Kidney tubule cell (primary cell): ENCODE data around the gene PALLD.

Source experiments
- DNase-seq: peaks from one replicate; pipeline ENCODE4 v3.0.0-alpha.2; 2018; ENCODE audit warnings: low spot score

The PALLD gene

DNA sequence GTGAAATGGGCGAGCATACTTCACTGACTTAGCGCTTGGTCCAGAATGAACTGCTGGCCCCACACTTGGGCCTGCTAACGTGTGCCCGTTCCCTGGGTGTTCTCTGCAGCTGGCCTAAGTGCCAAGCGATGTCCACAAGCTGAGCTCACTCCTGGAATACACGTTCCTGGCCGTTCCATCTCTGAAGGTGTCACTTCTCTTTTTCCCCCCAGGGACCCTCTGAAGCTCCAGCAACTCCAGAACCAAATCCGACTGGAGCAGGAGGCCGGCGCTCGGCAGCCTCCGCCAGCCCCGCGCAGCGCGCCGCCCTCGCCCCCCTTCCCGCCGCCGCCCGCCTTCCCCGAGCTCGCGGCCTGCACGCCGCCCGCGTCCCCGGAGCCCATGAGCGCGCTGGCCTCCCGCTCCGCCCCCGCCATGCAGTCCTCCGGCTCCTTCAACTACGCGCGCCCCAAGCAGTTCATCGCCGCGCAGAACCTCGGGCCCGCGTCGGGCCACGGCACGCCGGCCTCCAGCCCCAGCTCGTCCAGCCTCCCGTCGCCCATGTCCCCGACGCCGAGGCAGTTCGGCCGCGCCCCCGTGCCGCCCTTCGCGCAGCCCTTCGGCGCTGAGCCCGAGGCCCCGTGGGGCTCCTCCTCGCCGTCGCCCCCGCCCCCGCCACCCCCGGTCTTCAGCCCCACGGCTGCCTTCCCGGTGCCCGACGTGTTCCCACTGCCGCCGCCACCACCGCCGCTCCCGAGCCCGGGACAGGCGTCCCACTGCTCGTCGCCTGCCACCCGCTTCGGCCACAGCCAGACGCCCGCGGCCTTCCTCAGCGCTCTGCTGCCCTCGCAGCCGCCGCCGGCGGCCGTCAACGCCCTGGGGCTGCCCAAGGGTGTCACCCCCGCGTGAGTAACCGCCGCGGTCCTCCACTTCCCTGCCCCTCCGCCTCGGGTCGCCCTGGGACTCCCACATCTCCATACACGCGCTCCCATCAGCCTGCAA is 380.9 kb downstream of the PALLD start:
- DNase-seq, result peak; percentile 73

DNA sequence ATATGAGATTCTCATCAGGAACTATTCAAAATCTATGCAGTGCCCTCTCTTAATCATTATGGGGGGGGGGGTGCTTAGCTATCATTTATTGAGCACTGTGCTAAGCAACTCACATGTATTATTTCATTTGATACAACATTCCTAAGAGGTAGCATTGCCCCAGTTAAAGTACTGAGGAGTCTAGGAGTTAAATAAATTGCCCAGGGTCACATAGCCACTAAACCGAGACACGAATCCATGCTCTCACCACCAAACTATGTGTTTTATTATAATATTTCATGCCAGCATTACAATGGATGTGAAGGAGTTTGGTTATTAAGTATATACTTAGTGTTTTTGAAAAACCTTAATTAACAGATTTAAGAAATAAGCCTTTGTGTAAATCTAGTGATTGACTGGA is 381.8 kb downstream of the PALLD start:
- peak; percentile 50 for DNase-seq

DNA sequence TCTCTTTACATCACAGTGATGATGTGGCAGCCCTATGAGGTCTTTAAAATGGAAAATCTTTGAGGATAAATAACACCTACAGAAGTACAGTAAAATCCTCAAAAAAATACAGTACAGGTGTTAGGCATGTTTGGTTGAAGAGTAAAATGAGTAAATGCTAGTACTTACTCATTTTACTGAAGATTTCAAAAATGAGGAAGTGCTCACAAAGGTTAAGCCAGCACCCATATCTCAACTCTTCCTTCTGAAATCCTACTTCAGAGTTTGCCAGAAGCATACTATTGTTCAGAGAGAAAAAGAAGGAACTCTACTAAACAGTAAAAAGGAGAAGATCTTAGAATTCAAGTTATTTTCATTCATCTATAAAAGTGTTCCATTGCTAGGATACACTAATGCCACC is 382.3 kb downstream of the PALLD start:
- DNase-seq, result peak; percentile 36

DNA sequence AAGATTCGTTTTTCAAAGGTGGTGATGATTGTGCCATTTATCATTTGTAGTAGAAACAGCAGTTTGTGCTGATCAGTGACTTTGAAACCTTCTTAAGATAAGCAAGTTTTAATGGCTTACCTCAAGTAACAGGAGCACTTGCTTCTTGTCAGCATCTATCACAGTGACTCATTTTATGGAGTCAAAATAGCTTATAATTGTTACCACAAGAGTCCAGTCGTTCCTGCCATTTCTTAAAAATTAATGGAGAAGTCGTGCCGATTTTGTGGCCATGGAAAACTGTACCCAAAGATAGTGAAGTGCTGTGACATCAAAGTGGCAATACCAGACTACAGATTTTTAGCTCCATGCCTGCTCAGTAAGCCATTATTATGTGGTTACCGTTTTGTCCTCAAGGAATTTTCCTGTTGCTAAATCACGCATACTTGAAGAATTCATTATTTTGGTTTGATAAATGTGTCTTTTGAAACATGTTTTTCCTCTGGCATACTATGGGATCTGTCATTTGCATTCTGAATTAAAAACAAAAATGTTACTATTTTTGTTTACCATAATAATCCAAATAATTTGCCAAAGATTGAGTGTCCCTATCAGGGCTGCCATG is 383.3 kb downstream of the PALLD start:
- DNase-seq, result no peak

DNA sequence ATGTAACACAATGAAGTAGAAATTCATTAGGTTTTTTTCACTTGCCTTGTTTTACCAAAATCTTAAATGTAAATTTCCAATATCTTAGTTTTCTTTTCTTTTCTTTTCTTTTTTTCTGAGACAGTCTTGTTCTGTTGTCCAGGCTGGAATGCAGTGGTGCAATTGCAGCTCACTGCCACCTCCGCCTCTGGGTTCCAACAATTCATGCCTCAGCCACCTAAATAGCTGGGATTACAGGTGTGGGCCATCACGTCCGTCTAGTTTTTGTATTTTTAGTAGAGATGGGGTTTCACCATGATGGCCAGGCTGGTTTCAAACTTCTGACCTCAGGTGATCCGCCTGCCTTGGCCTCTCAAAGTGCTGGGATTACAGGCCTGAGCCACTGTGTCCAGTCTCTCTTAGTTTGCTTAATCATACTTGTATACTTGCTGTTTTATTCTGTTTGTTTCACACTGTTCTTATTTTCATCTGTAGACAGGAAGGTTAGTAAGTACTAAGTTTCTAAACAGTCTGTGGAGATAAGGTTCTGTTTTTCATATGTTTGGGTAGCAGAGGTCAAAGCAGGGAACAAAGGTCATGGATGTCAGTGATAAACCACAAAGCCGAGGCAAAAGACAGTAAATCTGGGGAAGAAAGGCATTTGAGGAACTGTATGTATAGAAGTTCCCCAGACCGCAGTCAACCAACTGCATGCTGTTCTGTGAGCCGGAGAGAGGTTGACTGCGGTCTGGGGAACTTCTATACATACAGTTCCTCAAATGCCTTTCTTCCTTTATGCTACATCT is 384.2 kb downstream of the PALLD start:
- no peak for DNase-seq

DNA sequence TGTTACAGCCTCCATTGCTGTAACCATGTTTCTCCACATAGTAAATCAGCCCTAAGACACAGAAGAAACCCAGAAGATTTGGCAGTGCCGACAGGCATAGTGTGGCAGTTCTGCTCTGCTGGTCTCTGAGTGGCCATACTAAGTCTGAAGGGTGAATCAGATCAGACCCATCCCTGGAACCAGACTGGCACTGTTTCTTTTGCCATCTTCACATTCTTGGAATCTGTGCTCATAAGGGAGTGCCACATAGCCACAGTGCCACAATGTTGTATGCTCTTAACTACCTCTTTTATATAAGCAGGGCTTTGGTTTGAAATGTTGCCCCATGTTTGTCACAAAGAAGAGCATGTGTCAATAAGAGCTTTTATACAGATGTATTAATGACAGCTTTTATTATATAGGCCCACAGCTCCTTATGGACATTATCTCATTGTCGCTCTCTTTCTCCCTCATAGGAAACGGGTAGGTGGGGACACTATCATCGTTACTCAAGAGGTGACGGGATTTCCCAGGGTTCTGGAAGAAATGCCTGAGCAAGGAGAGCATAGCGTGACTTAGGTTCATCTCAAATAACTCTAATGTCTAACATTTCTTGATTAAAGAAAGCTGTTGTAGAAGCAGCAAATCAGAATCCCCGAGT is 385.0 kb downstream of the PALLD start:
- DNase-seq, result peak; percentile 84

DNA sequence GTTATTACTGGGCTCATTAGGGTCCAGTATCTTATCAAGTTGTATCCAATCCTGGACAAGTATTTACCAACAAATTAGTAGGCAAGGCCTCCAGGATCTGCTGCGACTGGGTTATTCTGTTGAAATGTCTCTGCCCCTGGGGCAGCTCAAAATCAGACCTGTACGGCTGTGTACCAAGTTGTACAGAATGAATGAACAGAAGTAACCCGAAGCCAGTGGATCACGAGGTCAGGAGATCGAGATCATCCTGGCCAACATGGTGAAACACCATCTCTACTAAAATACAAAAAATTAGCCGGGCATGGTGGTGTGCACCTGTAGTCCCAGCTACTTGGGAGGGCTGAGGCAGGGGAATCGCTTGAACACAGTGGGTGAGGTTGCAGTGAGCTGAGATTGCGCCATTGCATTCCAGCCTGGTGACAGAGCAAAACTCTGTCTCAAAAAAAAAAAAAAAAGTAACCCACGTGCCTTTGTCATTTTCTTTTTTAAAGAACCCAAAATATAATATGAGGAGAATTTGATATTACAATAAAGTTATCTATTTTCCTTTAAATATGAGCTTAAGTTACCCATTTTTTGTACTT is 385.9 kb downstream of the PALLD start:
- peak; percentile 43 for DNase-seq

DNA sequence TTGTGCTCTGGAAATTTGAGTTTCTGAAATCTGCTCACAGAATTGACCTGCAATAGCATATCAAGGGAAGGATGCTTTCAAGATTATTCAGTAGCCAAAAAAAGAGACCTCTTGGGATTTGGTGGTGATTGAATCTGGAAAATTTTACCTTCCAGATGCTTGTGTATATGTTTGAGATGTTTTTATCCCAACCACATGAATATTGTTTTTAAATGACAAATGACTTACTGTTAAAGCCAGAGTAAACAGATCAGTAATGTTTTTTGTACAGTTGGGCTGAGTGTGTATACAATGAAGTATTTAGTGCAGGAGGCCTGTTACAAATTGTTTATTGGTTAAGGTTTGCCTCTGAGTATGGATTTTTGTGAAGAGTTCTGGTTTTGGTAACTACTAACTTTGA is 386.7 kb downstream of the PALLD start:
- DNase-seq, result no peak

DNA sequence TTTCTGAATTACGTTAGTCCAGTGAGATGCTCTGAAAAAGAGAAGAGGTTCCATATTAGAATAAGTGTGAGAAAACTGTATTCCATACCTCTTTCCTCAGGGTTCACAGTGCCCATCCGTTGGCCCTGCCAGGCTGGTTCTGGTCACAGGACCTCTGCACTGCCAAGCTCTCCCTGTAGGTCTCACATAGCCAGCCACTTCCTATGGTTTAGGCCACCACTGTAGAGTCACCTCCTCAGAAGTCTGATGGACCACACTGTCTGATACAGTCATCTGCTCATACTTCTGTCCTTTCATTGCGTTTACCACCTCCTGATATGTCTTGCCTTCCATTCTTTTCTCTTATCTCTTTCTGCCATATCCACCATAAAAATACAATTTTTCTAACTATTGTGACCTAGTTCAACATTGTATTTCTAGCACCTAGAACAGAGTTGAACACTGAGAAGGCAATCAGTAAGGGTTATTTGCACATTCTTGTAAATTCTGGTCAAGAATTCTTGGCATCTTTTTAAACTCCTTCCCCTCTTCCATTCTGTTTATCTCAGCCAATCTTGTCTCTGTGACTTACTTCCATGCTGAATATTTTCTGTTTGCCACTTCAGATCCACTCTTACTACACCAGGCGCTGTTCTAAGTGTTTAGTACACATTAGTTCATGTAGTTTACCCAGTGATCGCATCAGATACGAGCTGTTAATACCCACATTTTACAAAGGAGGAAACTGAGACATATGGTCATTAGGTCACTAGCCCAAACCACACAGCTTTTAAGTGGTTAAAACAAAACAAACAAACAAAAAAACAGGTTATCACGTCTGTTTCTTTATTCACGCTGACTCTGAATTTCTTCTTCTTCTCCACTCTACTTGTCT is 387.6 kb downstream of the PALLD start:
- DNase-seq, result no peak

DNA sequence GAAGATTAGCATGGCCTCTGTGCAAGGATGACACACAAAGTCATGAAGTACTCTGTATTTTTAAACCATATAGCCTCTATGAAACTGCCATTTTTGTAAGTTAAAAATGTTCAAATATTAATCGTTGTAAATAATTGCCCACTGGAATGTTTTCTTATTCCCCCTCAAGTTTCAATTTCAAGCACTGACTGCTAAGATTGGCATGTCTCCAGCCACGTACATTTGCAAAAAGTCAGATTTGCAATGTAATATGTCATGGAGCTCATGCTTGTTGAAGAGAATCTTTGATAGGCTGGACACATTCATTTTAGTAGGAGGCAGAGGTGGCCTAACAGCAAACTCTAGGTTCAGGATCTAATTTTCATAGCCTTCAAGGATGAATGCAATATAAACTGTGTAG is 388.5 kb downstream of the PALLD start:
- no peak for DNase-seq

DNA sequence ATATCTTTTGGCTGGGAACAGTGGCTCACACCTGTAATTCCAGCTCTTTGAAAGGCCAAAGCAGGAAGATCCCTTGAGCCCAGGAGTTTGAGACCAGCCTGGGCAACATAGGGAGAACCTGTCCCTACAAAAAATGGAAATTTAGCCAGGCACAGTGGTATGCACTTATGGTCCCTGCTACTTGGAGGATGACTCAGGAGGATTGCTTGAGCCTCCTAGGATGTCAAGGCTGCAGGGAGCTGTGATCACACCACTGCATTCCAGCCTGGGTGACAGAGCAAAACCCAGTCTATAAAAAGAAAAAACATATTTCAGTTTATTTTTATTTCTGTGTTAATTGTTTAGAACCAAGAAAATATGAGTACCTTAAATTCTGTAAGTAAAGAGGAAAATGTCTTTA is 389.5 kb downstream of the PALLD start:
- DNase-seq, result peak; percentile 83

DNA sequence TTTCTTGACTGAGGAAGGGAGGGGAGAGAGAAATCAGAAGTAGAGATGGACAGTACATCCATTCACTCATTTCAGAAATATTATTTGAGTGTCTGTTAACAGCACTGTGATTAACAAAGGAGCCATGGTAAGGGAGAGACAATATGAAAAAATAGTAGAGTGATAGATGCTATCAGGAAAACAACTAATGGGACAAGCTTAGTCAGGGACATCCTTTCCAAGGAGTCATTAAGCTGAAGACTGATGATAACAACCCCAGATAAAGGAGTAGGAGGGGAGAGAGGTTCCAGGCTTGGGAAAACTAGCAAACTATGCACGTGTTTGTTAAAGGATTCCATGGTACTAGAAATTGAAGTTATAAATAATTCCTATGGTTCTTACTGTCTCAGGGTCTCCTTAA is 391.0 kb downstream of the PALLD start:
- DNase-seq, result no peak

DNA sequence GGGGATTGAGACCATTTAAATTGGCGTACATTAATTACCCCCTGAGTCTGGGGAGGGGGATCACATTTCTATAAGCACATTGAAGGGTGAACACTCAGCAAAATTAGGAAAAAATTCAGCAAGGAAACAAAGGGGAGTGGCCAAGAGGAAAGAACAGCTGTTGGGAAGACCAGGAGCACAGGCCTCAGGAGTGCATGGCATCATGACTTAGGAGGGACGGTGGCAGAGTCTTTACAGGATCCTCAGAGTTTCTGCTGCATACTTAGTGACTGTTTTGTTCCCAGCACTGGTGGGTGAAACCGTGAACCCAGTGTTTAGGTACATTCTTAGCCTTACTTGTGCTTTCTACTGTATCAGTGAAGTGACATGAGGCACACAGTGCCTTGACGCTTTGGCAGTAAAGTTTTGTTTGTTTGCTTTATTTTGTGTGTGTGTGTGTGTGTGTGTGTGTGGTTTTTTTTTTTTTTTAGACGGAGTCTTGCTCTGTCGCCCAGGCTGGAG is 391.9 kb downstream of the PALLD start:
- no peak for DNase-seq

DNA sequence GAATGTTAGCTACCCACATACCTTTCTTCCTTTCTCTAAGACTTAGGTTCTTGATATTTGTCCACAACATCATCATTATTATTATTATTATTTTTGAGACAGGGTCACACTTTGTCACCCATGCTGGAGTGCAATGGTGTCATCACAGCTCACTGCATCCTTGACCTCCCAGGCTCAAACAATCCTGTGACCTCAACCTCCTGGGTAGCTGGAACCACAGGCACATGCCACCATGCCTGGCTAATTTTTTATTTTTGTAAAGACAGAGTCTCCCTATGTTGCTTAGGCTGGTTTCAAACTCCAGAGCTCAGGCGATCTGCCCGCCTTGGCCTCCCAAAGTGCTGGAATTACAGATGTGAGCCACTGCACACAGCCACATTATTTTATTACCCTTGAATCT is 394.2 kb downstream of the PALLD start:
- no peak for DNase-seq

DNA sequence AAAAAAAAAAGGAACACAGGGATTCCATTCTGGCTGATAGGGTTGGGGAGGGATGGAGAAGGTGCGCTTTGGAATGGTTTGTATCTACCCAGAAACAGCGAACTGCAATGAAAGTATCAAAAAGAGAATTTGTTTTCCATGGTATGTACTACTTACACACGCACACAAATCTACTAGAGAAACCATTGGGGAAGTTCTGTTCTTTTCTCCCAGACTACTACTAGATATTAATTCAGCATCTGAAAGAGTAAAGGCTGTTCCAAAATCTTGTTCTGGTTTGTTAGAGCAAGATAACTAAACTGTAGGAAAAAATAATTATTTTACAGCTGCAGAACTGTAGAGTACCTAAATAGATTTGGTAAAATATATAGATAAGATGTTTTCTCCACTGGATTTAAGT is 394.8 kb downstream of the PALLD start:
- no peak for DNase-seq

DNA sequence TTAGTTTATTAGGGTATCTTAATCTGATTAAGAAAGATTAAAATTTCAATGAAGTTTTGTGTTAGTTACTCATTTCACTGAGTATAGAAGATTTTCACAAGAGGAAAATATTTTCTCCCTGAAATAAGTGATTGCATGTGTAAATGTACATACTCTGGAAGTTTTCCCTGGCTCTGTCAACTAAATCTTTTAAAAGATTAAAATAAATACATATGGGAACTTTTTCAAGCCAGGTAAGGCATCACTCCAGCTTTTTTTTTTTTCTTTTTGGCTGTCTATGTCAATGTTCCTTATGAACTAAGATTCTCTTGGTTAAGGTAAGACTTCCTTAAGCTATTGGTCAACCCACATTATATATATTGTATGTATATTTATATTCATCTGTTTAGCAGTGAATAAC is 395.6 kb downstream of the PALLD start:
- no peak for DNase-seq

DNA sequence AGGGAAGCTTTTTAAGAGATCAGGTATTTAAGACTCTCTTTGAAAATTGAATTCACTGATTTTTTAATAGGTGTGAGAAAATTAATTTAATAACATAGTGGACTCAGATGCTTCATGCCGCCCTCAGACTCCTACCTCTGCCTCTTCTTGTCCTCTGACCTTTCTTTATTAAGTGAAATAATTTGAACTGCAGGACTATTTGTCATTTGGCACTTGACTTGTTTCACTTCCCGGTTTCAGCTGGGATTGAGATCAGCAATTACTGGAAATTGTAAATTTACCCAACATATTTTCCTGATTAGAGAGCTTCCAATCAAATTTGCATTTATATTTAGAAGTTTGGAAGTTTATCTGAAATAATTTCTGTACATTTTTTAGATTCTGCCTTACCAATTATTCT is 396.4 kb downstream of the PALLD start:
- DNase-seq, result no peak

DNA sequence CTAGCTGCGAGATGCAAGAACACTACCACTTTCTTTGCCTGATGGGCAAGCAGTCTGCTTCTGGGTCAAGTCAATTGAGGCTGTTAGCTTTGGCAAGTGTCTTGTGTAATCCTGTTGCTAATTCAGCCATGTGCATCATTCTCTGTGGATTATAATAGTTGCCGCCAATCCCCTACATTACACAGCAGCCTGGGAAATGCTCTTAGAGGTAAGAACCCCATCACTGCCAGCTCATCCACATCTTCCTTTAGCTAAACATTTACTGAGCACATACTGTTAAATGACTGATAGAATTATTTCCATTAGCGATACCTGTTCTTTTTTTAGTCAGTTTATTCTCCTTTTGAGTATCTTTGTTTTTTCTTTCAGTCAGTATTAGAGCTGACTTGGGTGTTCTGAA is 397.0 kb downstream of the PALLD start:
- no peak for DNase-seq

DNA sequence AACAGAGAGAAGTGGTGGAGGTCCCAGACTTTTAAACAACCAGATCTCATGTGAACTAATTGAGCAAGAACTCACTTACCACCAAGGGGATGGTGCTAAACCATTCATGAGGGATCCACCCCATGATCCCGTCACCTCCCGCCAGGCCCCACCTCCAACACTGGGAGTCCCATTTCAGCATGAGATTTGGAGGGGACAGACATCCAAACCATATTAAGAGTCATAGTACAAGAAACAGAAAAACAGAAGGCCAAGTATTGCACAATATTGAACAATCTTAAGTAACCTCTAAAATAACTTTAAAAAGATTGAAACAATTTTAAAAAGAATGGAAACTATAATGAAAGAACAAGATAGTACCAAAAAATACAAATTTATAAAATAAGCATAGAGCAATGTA is 403.2 kb downstream of the PALLD start:
- DNase-seq, result no peak

DNA sequence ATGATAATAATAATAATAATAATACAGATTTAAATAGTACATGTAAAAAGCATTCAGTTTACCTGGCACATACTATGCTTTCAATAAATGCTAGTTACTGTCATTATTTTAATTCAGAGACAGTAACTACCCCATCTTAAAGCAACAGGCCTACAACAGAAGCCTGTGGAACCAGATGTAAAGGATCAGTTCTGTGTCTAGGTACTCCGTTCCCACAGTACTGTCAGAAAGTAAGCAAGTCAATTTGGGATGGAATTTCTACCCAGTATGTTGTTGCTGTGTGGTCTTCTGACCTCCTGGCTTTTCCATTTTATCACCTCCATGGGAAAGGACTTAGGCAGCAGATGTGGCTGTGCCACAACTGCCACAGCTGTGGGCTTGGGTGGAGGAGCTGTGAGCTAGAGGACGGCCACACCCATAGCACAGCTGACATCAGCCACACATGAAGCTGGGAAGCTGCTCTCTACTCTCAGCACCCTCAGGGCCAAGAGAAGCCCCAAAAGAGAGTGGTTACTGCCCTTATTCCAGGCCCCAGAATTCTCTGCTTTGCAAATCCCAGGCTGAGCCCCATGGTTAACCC is 410.4 kb downstream of the PALLD start:
- no peak for DNase-seq
